Right lobe of liver (tissue), 4 donors: ENCODE results near the gene PRLH.

Source experiments
- POLR2A ChIP-seq: fragments of 450-650 bp; IDR thresholded peaks from one replicate; pipeline ENCODE4 v1.6.1; 2017; ENCODE audit warnings: antibody characterized with exemption, mild to moderate bottlenecking
- TF ChIP-seq, protein P1 (sequence below), 4 donors: fragments of 200-600 bp in 3 of 4; fragments of 450-650 bp in 1 of 4; IDR thresholded peaks; one replicate each; pipeline versions ENCODE4 v1.5.1 to v1.8.0; 2016 to 2022; ENCODE audit warnings: antibody characterized with exemption in 4 of 4, mild to moderate bottlenecking in 2 of 4
- donor health status: DM: no; HTN: no; CAD: no.
- donor health status: DM: no; HTN: no; CAD: no.
- donor health status: DM: no; HTN: yes; CAD: no.

DNA sequence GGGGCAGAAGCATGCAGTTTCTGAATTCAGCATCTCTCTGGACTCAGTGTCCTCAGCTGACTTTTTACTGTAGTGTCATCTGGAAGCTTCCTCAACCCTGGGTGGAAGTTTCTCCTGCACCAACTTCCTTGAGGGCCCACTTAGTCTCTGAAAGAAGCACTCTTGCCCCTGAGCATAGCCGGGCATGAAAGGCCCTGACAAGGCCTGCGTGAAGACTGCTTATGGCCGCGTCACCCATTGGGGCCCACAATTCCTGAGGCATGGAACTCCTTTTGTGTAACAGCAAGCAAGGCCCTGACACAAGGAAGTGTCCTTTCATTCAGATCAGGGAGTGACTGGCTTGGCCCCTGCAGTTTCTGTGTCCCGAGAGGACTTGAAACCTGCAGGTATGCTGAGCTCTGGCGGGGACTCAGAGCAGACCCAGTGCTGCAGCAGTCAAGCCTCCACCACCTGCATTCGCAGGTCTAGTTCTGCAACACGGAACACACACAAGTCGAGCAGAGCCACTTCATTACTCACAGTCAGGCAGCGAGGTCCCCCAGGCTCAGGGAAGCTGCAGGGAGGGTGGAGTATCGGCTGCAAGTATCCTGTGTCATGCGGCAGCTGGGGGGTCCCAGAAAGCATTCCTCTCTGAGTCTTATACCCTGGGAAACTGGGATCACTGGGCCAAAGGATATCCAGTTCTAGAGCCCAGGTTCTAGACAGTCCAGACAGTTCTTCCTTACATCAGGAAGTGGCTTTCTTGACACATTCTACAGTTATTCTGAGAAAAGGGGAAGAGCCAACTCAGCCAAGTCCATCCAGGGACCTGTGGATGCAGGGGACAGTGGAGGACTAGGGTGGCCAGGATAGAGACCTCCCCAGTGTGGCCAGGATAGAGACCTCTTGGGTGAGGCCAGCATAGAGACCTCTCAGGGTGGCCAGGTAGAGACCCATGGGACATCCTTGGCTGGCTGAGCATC is 35.6 kb upstream of the PRLH start:
- no peak for TF ChIP-seq POLR2A
- TF ChIP-seq, protein P1, sequence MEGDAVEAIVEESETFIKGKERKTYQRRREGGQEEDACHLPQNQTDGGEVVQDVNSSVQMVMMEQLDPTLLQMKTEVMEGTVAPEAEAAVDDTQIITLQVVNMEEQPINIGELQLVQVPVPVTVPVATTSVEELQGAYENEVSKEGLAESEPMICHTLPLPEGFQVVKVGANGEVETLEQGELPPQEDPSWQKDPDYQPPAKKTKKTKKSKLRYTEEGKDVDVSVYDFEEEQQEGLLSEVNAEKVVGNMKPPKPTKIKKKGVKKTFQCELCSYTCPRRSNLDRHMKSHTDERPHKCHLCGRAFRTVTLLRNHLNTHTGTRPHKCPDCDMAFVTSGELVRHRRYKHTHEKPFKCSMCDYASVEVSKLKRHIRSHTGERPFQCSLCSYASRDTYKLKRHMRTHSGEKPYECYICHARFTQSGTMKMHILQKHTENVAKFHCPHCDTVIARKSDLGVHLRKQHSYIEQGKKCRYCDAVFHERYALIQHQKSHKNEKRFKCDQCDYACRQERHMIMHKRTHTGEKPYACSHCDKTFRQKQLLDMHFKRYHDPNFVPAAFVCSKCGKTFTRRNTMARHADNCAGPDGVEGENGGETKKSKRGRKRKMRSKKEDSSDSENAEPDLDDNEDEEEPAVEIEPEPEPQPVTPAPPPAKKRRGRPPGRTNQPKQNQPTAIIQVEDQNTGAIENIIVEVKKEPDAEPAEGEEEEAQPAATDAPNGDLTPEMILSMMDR (IDR thresholded peaks at IDR 0.05): no peak
